Panc1 (cell line): ENCODE results near the gene MRPL33. TPM values are rescaled to one million over a fixed set of nuclear protein-coding genes. Genes with fewer than 3 reads are reported as not detected.

ENCODE experiments used
- ATAC-seq: fragments of 200-7000 bp; cut with Tn5 transposase; 2 replicates; pipeline ENCODE4 v1.9.1; 2020; ENCODE audit warnings: mild to moderate bottlenecking, moderate library complexity
- BruUV-seq: library from RNA; stranded (reverse); fragments of 400-500 nt; replicated peaks from 2 replicates; lab custom pipeline; 2021; lab: Mats Ljungman, UMichigan
- CTCF ChIA-PET: fragments of 300-600 bp; sonication (Branson Sonifier 250); formaldehyde crosslinking; loops from one replicate; lab custom pipeline; 2022; ENCODE audit warnings: antibody characterized with exemption; lab: Charles Lee
- POLR2A ChIA-PET: fragments of 300-600 bp; sonication (Branson Sonifier 250); formaldehyde crosslinking; loops from one replicate; lab custom pipeline; 2022; ENCODE audit warnings: antibody characterized with exemption; lab: Charles Lee
- DNase-seq: peaks from one replicate; pipeline ENCODE4 v3.0.0-alpha.2; 2010; ENCODE audit warnings: low read depth, low spot score
- H3K27ac ChIP-seq: 2 replicates; pipeline ENCODE4 v1.5.1; 2011; ENCODE audit warnings: mild to moderate bottlenecking, low read length, inconsistent platforms
- H3K27me3 ChIP-seq: fragments of 200-500 bp; sonication (Bioruptor generic); 2 replicates; pipeline ENCODE4 v1.6.0; 2014; ENCODE audit warnings: low read length, inconsistent platforms; ENCODE audit not compliant: control insufficient read depth, insufficient read depth
- H3K36me3 ChIP-seq: fragments of 200-500 bp; sonication (Bioruptor generic); 2 replicates; pipeline ENCODE4 v1.5.1; 2014; ENCODE audit warnings: inconsistent platforms, mild to moderate bottlenecking, low read length, moderate library complexity; ENCODE audit not compliant: control insufficient read depth, insufficient read depth
- H3K4me1 ChIP-seq: 2 replicates; pipeline ENCODE4 v1.5.1; 2011; ENCODE audit warnings: inconsistent platforms, mild to moderate bottlenecking, low read length, moderate library complexity; ENCODE audit not compliant: control insufficient read depth, insufficient read depth
- H3K4me3 ChIP-seq, 2 experiments: 2 replicates each; pipeline ENCODE4 v1.5.1; 2011 to 2012; ENCODE audit warnings: low read depth in 2 of 2, low read length in 2 of 2, mild to moderate bottlenecking in 2 of 2, inconsistent platforms in 1 of 2, moderate library complexity in 1 of 2
- H3K9me3 ChIP-seq: fragments of 200-500 bp; sonication (Bioruptor generic); 2 replicates; pipeline ENCODE4 v1.5.1; 2014; ENCODE audit warnings: low read depth, mild to moderate bottlenecking, inconsistent platforms, low read length, moderate library complexity; ENCODE audit not compliant: control insufficient read depth, insufficient read depth
- POLR2AphosphoS5 ChIP-seq: IDR thresholded peaks from 2 replicates; pipeline ENCODE4 v1.6.1; 2012; ENCODE audit warnings: mild to moderate bottlenecking, low read depth, low read length, moderate library complexity
- SIN3A ChIP-seq: IDR thresholded peaks from 2 replicates; pipeline ENCODE4 v1.6.1; 2012; ENCODE audit warnings: low read depth, mild to moderate bottlenecking, low read length, moderate library complexity, borderline replicate concordance; ENCODE audit not compliant: insufficient read depth
- TCF7L2 ChIP-seq: IDR thresholded peaks from 2 replicates; pipeline ENCODE4 v1.6.1; 2011; ENCODE audit warnings: mild to moderate bottlenecking, low read depth, low read length, inconsistent platforms
- in situ Hi-C: cut with HindIII; loops from 2 replicates; pipeline ENCODE4 v1.10.0; 2016; ENCODE audit warnings: low sequenced_read_pairs, low pct_unique_long_range_greater_than_20kb
- intact Hi-C: fragments of 100-400 bp; cut with micrococcal nuclease; formaldehyde crosslinking; loops from one replicate; pipeline ENCODE4 v1.10.0; 2022; ENCODE audit not compliant: unreplicated experiment
- total RNA-seq: library from RNA; stranded (reverse); gene quantifications from one replicate; pipeline ENCODE4 v1.2.1, GENCODE V29; 2021; ENCODE audit not compliant: unreplicated experiment
- TF ChIP-seq, protein P1 (sequence below), 2 experiments: IDR thresholded peaks; 2 replicates each; pipeline ENCODE4 v1.6.1; 2011 to 2012; ENCODE audit warnings: low read depth in 2 of 2, control low read depth in 1 of 2, low read length in 1 of 2, mild to moderate bottlenecking in 1 of 2, moderate library complexity in 1 of 2; ENCODE audit not compliant: insufficient read depth in 1 of 2
- TF ChIP-seq, protein P2 (sequence below): fragments of 450-650 bp; IDR thresholded peaks from 2 replicates; pipeline ENCODE4 v1.5.1; 2017; ENCODE audit warnings: mild to moderate bottlenecking

The MRPL33 gene
- total RNA-seq, 1 experiment from 2014 or later, result 61.6 TPM

DNA sequence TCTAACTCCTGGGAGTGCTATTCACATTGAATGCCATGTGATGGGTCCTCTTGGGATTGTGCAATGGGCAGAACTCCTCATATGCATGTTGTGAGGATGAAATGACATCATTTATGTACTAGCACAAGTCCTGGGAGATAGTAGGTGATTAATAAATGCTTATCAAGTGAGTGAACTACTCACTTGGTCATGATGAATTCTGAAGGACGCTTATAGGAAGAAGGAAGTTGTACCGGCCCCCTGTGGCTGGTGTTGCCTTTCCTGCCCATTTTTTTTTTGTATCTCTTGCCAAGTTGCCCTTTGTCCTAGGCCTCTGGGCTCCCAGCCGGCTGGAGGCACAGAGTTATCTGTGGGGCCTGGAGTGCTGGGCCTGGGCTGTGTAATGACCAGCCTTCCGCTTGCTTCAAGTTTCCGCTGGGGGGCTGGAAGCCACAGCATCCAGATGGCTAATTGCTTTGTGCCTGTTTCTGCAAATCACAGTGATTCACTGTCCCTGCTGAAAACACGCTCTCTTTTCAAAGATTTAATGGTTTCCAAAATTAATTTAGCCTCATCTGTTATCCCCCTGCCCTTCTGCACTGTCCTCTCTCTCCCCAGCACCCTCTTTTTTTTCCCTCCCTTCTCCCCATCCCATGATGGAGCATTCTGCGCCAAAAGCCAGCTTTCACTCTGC lies 33.7 kb upstream of the MRPL33 start:
- in situ Hi-C loops (no loop called here), intact Hi-C loops (no loop called here)
- H3K27ac ChIP-seq, result no peak overlapping the region
- DNase-seq, result no peak
- no peaks in the 10 kb centered on the region for H3K27me3 ChIP-seq
- no TSS peak for BruUV-seq
- TF ChIP-seq POLR2AphosphoS5, result no peak
- TF ChIP-seq, protein P1, sequence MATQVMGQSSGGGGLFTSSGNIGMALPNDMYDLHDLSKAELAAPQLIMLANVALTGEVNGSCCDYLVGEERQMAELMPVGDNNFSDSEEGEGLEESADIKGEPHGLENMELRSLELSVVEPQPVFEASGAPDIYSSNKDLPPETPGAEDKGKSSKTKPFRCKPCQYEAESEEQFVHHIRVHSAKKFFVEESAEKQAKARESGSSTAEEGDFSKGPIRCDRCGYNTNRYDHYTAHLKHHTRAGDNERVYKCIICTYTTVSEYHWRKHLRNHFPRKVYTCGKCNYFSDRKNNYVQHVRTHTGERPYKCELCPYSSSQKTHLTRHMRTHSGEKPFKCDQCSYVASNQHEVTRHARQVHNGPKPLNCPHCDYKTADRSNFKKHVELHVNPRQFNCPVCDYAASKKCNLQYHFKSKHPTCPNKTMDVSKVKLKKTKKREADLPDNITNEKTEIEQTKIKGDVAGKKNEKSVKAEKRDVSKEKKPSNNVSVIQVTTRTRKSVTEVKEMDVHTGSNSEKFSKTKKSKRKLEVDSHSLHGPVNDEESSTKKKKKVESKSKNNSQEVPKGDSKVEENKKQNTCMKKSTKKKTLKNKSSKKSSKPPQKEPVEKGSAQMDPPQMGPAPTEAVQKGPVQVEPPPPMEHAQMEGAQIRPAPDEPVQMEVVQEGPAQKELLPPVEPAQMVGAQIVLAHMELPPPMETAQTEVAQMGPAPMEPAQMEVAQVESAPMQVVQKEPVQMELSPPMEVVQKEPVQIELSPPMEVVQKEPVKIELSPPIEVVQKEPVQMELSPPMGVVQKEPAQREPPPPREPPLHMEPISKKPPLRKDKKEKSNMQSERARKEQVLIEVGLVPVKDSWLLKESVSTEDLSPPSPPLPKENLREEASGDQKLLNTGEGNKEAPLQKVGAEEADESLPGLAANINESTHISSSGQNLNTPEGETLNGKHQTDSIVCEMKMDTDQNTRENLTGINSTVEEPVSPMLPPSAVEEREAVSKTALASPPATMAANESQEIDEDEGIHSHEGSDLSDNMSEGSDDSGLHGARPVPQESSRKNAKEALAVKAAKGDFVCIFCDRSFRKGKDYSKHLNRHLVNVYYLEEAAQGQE (IDR thresholded peaks at IDR 0.05; ENCODE audit: insufficient read depth in 1 of 2, low read depth in 2 of 2, low read length in 1 of 2), result no peak
- TF ChIP-seq, protein P2, sequence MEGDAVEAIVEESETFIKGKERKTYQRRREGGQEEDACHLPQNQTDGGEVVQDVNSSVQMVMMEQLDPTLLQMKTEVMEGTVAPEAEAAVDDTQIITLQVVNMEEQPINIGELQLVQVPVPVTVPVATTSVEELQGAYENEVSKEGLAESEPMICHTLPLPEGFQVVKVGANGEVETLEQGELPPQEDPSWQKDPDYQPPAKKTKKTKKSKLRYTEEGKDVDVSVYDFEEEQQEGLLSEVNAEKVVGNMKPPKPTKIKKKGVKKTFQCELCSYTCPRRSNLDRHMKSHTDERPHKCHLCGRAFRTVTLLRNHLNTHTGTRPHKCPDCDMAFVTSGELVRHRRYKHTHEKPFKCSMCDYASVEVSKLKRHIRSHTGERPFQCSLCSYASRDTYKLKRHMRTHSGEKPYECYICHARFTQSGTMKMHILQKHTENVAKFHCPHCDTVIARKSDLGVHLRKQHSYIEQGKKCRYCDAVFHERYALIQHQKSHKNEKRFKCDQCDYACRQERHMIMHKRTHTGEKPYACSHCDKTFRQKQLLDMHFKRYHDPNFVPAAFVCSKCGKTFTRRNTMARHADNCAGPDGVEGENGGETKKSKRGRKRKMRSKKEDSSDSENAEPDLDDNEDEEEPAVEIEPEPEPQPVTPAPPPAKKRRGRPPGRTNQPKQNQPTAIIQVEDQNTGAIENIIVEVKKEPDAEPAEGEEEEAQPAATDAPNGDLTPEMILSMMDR, result no peak
- no peaks in the 10 kb centered on the region for H3K9me3 ChIP-seq
- POLR2A ChIA-PET, result interaction anchor here (0.6 kb wide), 1 partner anchor 1340 kb away, joined by 3 read pairs; no protein-coding TSS in a partner anchor
- CTCF ChIA-PET, result no interaction called here
- H3K36me3 ChIP-seq, result no peaks in the 10 kb centered on the region
- H3K4me1 ChIP-seq, result peaks cover 4% of the 10 kb centered on the region; the same call in 1 of the 2 replicates
- ATAC-seq, result no peak
- no peak overlapping the region for H3K4me3 ChIP-seq

GRCh38 chr2:27738349-27739057 lies 33.0 kb upstream of the MRPL33 start:
- in situ Hi-C loops (no loop called here), intact Hi-C loops (no loop called here)
- DNase-seq, result no peak
- Histone ChIP-seq H3K36me3 (no peaks in the 10 kb centered on the region), H3K9me3 (no peaks in the 10 kb centered on the region), H3K4me1 (peaks cover 4% of the 10 kb centered on the region; the same call in 1 of the 2 replicates), H3K27ac (no peak overlapping the region), H3K27me3 (no peaks in the 10 kb centered on the region), H3K4me3 (no peak overlapping the region)
- CTCF ChIA-PET, result no interaction called here
- ATAC-seq, result no peak
- no TSS peak for BruUV-seq
- TF ChIP-seq, protein P2, result no peak
- TF ChIP-seq, protein P1 (IDR thresholded peaks at IDR 0.05; ENCODE audit: insufficient read depth in 1 of 2, low read depth in 2 of 2, low read length in 1 of 2), result no peak
- TF ChIP-seq SIN3A (no peak), POLR2AphosphoS5 (no peak), TCF7L2 (no peak)
- POLR2A ChIA-PET, result interaction anchor here (0.6 kb wide), 1 partner anchor 1339 kb away, joined by 3 read pairs; no protein-coding TSS in a partner anchor
